ENCODE measurements around the gene ASMT. TPM values are rescaled to one million over a fixed set of nuclear protein-coding genes. Genes with fewer than 3 reads are reported as not detected.

ASMT gene
- polyA plus RNA-seq, 1 of the 3 experiments (the other 2 are of a cell fraction) = 0.26 TPM

DNA sequence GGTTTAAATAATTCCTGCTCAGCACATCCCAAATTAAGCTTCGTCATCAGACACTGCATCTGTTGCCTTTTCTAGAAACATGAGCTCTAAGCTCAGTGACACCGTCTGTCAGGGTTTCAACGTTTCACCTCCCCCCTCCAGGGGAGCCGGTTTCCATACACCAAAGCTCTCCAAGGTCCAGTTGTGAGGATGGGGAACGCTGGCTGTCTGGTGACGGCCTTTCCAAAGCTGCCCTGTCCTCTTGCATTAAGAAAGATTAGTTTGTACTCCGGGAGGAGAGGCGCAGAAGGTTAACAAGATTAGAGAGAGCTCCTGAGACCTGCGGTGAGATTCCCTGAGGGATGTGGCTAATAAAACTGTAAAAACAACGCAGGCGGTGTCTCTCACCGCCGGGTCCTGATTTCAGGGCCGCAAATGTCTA is 43.2 kb downstream of the ASMT start (continued):
- TF ChIP-seq, protein P1, sequence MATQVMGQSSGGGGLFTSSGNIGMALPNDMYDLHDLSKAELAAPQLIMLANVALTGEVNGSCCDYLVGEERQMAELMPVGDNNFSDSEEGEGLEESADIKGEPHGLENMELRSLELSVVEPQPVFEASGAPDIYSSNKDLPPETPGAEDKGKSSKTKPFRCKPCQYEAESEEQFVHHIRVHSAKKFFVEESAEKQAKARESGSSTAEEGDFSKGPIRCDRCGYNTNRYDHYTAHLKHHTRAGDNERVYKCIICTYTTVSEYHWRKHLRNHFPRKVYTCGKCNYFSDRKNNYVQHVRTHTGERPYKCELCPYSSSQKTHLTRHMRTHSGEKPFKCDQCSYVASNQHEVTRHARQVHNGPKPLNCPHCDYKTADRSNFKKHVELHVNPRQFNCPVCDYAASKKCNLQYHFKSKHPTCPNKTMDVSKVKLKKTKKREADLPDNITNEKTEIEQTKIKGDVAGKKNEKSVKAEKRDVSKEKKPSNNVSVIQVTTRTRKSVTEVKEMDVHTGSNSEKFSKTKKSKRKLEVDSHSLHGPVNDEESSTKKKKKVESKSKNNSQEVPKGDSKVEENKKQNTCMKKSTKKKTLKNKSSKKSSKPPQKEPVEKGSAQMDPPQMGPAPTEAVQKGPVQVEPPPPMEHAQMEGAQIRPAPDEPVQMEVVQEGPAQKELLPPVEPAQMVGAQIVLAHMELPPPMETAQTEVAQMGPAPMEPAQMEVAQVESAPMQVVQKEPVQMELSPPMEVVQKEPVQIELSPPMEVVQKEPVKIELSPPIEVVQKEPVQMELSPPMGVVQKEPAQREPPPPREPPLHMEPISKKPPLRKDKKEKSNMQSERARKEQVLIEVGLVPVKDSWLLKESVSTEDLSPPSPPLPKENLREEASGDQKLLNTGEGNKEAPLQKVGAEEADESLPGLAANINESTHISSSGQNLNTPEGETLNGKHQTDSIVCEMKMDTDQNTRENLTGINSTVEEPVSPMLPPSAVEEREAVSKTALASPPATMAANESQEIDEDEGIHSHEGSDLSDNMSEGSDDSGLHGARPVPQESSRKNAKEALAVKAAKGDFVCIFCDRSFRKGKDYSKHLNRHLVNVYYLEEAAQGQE (IDR thresholded peaks at IDR 0.05; ENCODE audit: low read depth, low read length) = no peak
- TF ChIP-seq RXRA (IDR thresholded peaks at IDR 0.05; ENCODE audit: borderline replicate concordance, low read depth) = no peak
- no peak for TF ChIP-seq FOSL2 (IDR thresholded peaks at IDR 0.05; ENCODE audit: borderline replicate concordance, low read depth)
- TF ChIP-seq JUND (IDR thresholded peaks at IDR 0.05) = no peak

DNA sequence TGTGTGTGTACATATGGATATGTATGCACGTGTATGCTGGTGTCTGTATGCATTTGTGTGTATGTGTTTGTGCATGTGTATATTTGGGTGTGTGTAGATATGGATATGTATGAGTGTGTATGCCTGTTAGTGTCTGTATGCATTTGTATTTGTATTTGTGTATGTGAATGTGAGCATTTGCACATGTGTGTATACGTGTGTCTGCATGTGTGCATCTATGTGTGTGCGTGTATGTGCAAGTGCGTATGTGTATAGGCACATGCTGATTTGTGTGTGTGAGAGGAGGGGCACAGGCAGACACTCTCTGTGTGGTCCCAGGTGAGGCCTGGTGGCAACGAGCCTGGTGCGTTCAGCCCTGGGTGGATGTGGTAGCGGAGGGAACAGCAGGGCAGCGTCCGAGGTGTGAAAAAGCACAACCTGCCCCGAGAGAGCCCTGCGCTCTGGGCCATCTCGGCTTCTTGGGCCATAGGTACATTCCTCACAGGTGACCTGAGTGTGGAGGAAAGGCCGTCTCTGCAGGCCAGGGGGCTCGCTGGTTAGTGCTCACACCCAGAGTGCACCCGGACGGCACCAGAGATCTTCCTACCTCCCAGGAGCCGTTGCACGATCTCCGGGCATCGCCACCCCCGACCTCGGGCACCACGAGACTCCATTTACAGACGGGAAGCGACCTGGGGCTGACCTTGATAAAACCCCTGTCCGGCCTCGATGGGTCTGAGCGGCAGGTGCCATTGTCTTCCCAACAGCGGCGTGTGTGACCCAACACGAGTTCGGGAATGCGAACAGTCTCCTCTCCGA is 45.0 kb downstream of the ASMT start:
- TF ChIP-seq FOXJ3 (CRISPR knock-in tag; IDR thresholded peaks at IDR 0.05) (no peak), TCF12 (IDR thresholded peaks at IDR 0.05) (no peak), GATA2 (CRISPR knock-in tag; IDR thresholded peaks at IDR 0.05) (no peak), RCOR1 (IDR thresholded peaks at IDR 0.05; ENCODE audit: low read length) (no peak), POLR2AphosphoS5 (IDR thresholded peaks at IDR 0.05; ENCODE audit: low read depth, low read length) (no peak), CHD2 (IDR thresholded peaks at IDR 0.05; ENCODE audit: low read length, partially characterized antibody) (no peak)
- TF ChIP-seq, protein P2, sequence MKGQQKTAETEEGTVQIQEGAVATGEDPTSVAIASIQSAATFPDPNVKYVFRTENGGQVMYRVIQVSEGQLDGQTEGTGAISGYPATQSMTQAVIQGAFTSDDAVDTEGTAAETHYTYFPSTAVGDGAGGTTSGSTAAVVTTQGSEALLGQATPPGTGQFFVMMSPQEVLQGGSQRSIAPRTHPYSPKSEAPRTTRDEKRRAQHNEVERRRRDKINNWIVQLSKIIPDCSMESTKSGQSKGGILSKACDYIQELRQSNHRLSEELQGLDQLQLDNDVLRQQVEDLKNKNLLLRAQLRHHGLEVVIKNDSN (IDR thresholded peaks at IDR 0.05; ENCODE audit: borderline replicate concordance, low read depth) = no peak
- Histone ChIP-seq H3K9me3 (no peaks in the 10 kb centered on the region), H2AFZ (ENCODE audit: low read depth) (no peak overlapping the region), H3K4me3 (ENCODE audit: low read depth in 2 of 2, low read length in 1 of 2) (no peak overlapping the region), H3K9me2 (no peaks in the 10 kb centered on the region), H3K4me1 (ENCODE audit: control insufficient read depth in 1 of 2, insufficient read depth in 2 of 2, low read depth in 1 of 2, low read length in 1 of 2) (no peaks in the 10 kb centered on the region), H3F3A (replicated peaks; ENCODE audit: insufficient read depth) (no peaks in the 10 kb centered on the region), H3K27ac (ENCODE audit: low read depth in 2 of 2, low read length in 1 of 2) (no peak overlapping the region), H4K20me1 (ENCODE audit: insufficient read depth) (no peaks in the 10 kb centered on the region), H3K36me3 (replicated peaks in 1 of 2; ENCODE audit: control insufficient read depth in 1 of 2, insufficient read depth in 2 of 2, low read length in 1 of 2) (no peaks in the 10 kb centered on the region), H3K27me3 (ENCODE audit: insufficient read depth) (no peaks in the 10 kb centered on the region; the same call in 1 of the 2 replicates), H3K79me2 (ENCODE audit: insufficient read depth) (no peaks in the 10 kb centered on the region), H3K4me2 (no peak overlapping the region), H3K9ac (no peak overlapping the region)
- ChIA-PET CTCF (no interaction called here), POLR2A (no interaction called here)
- 83% methylated on average over 19 of the region's 34 CpGs for WGBS (ENCODE audit: low lambda C conversion rate)
- no peak for DNase-seq

Data from SK-N-SH (cell line).